Activated CD4-positive, CD25-positive, alpha-beta regulatory T cell treated with anti-CD3 and anti-CD28 coated beads, Interleukin-2, amount 50 U/mL, for 72 hours (primary cell): ENCODE measurements around the gene BAIAP2L1.
A peak's percentile ranks its signal among the peaks of the same experiment; 100 is the strongest.

Experiments
- DNase-seq: peaks from one replicate; pipeline ENCODE4 v3.0.0; 2021

BAIAP2L1 gene

DNA sequence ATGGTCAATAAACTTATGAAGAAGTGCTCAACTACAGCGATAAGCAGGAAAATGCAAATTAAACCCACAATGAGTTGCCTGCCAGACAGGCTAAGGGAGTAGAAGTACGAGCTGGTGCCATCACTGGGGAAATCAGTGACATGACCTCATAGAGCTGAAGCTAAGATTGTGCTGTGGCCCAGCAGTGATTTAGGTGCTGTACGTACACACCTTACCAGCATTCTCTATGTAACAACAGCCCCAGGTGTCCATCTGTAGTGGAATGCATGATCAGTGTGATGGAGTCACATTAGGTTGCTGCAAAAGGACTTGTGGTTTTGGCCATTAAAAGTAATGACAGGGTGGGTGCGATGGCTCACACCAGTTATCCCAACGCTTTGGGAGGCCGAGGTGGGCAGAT, 143.2 kb downstream of the BAIAP2L1 start:
- DNase-seq: no peak

GRCh38 chr7:98256431-98256830, 144.5 kb downstream of the BAIAP2L1 start:
- no peak for DNase-seq

- DNase-seq: no peak
Observed at GRCh38 chr7:98254951-98255610, 145.8 kb downstream of the BAIAP2L1 start.

- no peak for DNase-seq
Observed at GRCh38 chr7:98254516-98254915, 146.4 kb downstream of the BAIAP2L1 start.

- no peak for DNase-seq
Observed at GRCh38 chr7:98252425-98253054, 148.3 kb downstream of the BAIAP2L1 start.

GRCh38 chr7:98251601-98252424, 149.1 kb downstream of the BAIAP2L1 start, which contains the start of gene TECPR1:
Gene TECPR1, minus strand, starts transcription at chr7:98252232. Its CDS starts 6,086 bp downstream, at chr7:98246146.
- peak; percentile 91 for DNase-seq

- no peak for DNase-seq
Observed at GRCh38 chr7:98251231-98251600, 149.7 kb downstream of the BAIAP2L1 start.

GRCh38 chr7:98250789-98251188, 150.1 kb downstream of the BAIAP2L1 start:
- peak; percentile 41 for DNase-seq

DNA sequence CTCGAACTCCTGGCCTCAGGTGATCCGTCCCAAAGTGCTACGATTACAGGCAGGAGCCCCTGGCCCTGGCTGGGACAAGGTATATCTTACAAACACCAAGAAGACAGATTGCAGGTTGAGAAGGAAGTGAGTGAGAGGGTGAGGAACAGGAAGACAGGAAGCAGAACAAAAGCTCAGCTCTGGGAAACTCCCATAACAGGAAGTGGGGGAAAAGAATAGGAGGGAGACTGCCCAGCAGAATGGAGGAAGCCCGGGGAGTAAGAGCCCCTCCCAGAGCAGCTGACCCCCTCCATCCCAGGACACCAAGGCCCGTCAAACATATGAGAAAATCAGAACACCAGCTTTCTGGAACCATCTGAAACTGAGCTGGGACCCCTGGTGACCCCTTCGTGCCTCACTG, 151.8 kb downstream of the BAIAP2L1 start:
- DNase-seq: no peak

GRCh38 chr7:98248156-98248555, 152.7 kb downstream of the BAIAP2L1 start:
- DNase-seq: no peak

DNA sequence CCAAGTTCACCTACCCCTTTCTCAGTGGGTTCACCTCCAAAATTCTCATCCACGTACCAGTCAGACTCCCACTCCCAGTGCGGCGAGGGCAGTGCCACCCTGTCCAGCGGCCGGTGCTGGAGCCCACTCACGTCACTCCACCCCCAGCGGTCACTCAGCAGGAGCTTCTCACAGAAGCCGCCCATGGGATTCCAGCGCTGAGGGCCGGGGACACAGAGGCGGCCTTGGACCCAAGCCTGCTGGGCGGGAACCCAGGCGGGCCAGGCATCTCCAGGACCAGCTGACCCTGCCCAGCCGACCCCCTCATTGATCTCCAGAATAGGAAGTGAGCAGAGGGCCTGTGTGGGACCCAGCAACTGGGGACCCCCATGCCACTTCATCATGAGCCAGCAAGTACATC, 156.0 kb downstream of the BAIAP2L1 start:
- no peak for DNase-seq

DNA sequence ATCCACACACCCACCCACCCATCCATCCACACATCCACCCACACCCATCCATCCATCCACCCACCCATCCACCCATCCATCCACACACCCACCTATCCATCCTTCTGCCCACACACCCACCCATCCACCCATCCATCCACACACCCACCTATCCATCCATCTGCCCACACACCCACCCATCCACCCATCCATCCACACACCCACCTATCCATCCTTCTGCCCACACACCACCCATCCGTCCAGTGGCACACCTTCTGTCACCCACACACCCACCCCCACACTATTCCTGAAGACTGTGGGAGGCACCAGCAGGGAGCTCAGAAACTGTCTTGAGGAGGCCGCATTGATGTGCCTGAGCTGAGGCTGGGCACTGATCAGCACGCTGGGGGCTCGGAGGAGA, 158.0 kb downstream of the BAIAP2L1 start:
- DNase-seq: no peak

- DNase-seq: no peak
Observed at GRCh38 chr7:98242342-98242741, 158.5 kb downstream of the BAIAP2L1 start.

- no peak for DNase-seq
Observed at GRCh38 chr7:98241674-98242241, 159.1 kb downstream of the BAIAP2L1 start.
